ENCODE results near the gene RGMA.

DNA sequence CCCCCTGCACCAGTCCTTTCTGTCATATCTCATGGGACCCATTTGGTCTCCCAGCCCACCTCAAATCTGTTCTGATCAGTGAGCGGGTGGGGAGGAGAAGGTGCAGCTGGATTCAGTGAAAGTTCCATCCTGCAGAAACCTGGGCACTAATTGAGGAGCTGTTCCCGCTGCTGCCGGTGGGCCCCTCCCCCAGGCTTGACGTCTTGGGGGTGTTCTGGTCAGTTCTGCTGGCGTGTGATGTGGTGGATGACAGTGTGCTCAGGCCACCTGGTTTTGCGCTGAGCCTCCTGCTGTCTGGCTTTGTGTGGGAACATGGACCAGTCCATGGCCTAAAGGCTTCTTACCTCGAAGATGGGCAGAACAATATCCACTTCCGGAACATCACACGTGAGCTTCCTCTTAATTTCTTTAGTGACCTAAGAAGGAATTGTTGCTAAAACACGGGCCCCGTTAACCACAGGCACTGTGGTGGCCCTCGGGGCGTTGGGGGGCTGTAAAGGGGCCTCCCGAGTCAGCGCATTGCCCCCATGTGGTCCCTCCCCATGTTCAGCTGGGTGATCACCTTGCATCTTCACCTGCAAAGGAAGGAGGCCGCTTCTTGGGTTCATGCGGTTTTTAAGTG is 59.7 kb downstream of the RGMA start:
- no peak for TF ChIP-seq POLR2A (IDR thresholded peaks at IDR 0.05)
- TF ChIP-seq CTCF (IDR thresholded peaks at IDR 0.05): no peak

Data from right lobe of liver (tissue), 4 donors.